HCT116 (cell line): ENCODE data around the gene GLCE. TPM values are rescaled to one million over a fixed set of nuclear protein-coding genes. Genes with fewer than 3 reads are reported as not detected.

Source experiments
- ATAC-seq: fragments of 200-7000 bp; cut with Tn5 transposase; 2 replicates; pipeline ENCODE4 v1.9.1; 2020; ENCODE audit warnings: mild to moderate bottlenecking, moderate library complexity
- BruUV-seq: library from RNA; stranded (reverse); fragments of 400-500 nt; replicated peaks from 2 replicates; lab custom pipeline; 2021; lab: Mats Ljungman, UMichigan
- CTCF ChIA-PET: fragments of 300-600 bp; sonication (Branson Sonifier 250); formaldehyde crosslinking; loops from one replicate; lab custom pipeline; 2021; ENCODE audit warnings: antibody characterized with exemption; lab: Charles Lee
- POLR2A ChIA-PET: fragments of 300-600, 350-600 bp; sonication (Branson Sonifier 250); formaldehyde crosslinking; loops from one replicate; lab custom pipeline; 2021; ENCODE audit warnings: antibody characterized with exemption; lab: Charles Lee
- RAD21 ChIA-PET, 2 experiments: fragments of 300-600 bp; sonication (Branson Sonifier 250); formaldehyde crosslinking; loops; one replicate each; lab custom pipeline; 2023; ENCODE audit warnings: low total read pairs in 2 of 2; ENCODE audit not compliant: uncharacterized antibody in 2 of 2, unreplicated experiment in 2 of 2, low non-redundant PET in 1 of 2; lab: Charles Lee
- DNase-seq: peaks from one replicate; pipeline ENCODE4 v3.0.0-alpha.2; 2010; ENCODE audit warnings: low read depth, low spot score
- H2AFZ ChIP-seq: fragments of 200-600 bp; shearing (Covaris generic), sonication (generic); 2 replicates; pipeline ENCODE4 v1.6.1; 2017; ENCODE audit warnings: low read depth, mixed run types, mixed read lengths, antibody characterized with exemption, low read length; ENCODE audit not compliant: poor library complexity, severe bottlenecking
- H3K27ac ChIP-seq: 2 replicates; pipeline ENCODE4 v1.5.1; 2012; ENCODE audit warnings: low read depth, low read length
- H3K27me3 ChIP-seq: fragments of 200-600 bp; sonication (generic); 2 replicates; pipeline ENCODE4 v1.6.1; 2016; ENCODE audit warnings: mixed run types, low read length, mixed read lengths; ENCODE audit not compliant: insufficient read depth
- H3K36me3 ChIP-seq, 2 experiments: fragments of 200-500 bp in 1 of 2; fragments of 200-600 bp in 1 of 2; sonication (Bioruptor generic) in 1 of 2; sonication (generic) in 1 of 2; 2 replicates each; pipeline versions ENCODE4 v1.5.1 to v1.6.1; 2014 to 2016; ENCODE audit warnings: low read length in 2 of 2, inconsistent platforms in 1 of 2, mixed read lengths in 1 of 2, mixed run types in 1 of 2; ENCODE audit not compliant: insufficient read depth in 2 of 2, control insufficient read depth in 1 of 2
- H3K4me1 ChIP-seq, 2 experiments: fragments of 200-600 bp in 1 of 2; sonication (generic) in 1 of 2; 2 replicates each; pipeline versions ENCODE4 v1.5.1 to v1.6.1; 2012 to 2017; ENCODE audit warnings: low read length in 2 of 2, inconsistent platforms in 1 of 2, mild to moderate bottlenecking in 1 of 2, mixed read lengths in 1 of 2, mixed run types in 1 of 2, moderate library complexity in 1 of 2; ENCODE audit not compliant: insufficient read depth in 2 of 2, control insufficient read depth in 1 of 2
- H3K4me2 ChIP-seq: fragments of 200-600 bp; sonication (generic); 2 replicates; pipeline ENCODE4 v1.6.1; 2017; ENCODE audit warnings: mixed run types, low read length, mixed read lengths
- H3K4me3 ChIP-seq, 2 experiments: fragments of 200-600 bp in 1 of 2; sonication (generic) in 1 of 2; replicated peaks in 1 of 2; 2 replicates each; pipeline ENCODE4 v1.5.1; 2011 to 2016; ENCODE audit warnings: low read length in 2 of 2, control low read depth in 1 of 2, low read depth in 1 of 2, mild to moderate bottlenecking in 1 of 2, mixed read lengths in 1 of 2, mixed run types in 1 of 2
- H3K79me2 ChIP-seq: fragments of 200-600 bp; sonication (generic); 2 replicates; pipeline ENCODE4 v1.6.1; 2017; ENCODE audit warnings: mild to moderate bottlenecking, mixed run types, low read length, moderate library complexity, mixed read lengths; ENCODE audit not compliant: insufficient read depth
- H3K9ac ChIP-seq: fragments of 200-600 bp; sonication (generic); 2 replicates; pipeline ENCODE4 v1.6.1; 2016; ENCODE audit warnings: low read length, mixed read lengths
- H3K9me2 ChIP-seq: fragments of 200-600 bp; sonication (generic), shearing (Covaris generic); 2 replicates; pipeline ENCODE4 v1.6.1; 2017; ENCODE audit warnings: mixed run types, mild to moderate bottlenecking, moderate library complexity; ENCODE audit not compliant: insufficient read depth
- H3K9me3 ChIP-seq, 2 experiments: fragments of 200-500 bp in 1 of 2; fragments of 200-600 bp in 1 of 2; sonication (Bioruptor generic) in 1 of 2; sonication (generic) in 1 of 2; 2 replicates each; pipeline ENCODE4 v1.6.1; 2014 to 2017; ENCODE audit warnings: low read length in 2 of 2, mixed read lengths in 2 of 2, inconsistent platforms in 1 of 2, low read depth in 1 of 2, mild to moderate bottlenecking in 1 of 2, mixed run types in 1 of 2, moderate library complexity in 1 of 2; ENCODE audit not compliant: control insufficient read depth in 1 of 2, insufficient read depth in 1 of 2
- H4K20me1 ChIP-seq: fragments of 200-600 bp; sonication (generic), shearing (Covaris generic); 2 replicates; pipeline ENCODE4 v1.6.1; 2017; ENCODE audit warnings: mixed run types, mild to moderate bottlenecking, moderate library complexity; ENCODE audit not compliant: insufficient read depth
- ATF3 ChIP-seq: IDR thresholded peaks from 2 replicates; pipeline ENCODE4 v1.6.1; 2012
- CBX3 ChIP-seq: IDR thresholded peaks from 2 replicates; pipeline ENCODE4 v1.6.1; 2012; ENCODE audit warnings: low read depth
- CEBPB ChIP-seq: IDR thresholded peaks from 2 replicates; pipeline ENCODE4 v1.6.1; 2012; ENCODE audit warnings: low read depth
- CTCF ChIP-seq, 3 experiments: fragments of 200-600 bp in 1 of 3; sonication (generic) in 1 of 3; IDR thresholded peaks in 2 of 3; conservative IDR thresholded peaks in 1 of 3; 2 replicates each; pipeline ENCODE4 v1.5.1; 2012 to 2017; ENCODE audit warnings: low read depth in 2 of 3, low read length in 2 of 3, antibody characterized with exemption in 1 of 3, borderline replicate concordance in 1 of 3, control low read depth in 1 of 3, mild to moderate bottlenecking in 1 of 3, mixed read lengths in 1 of 3, mixed run types in 1 of 3, moderate library complexity in 1 of 3; ENCODE audit not compliant: insufficient read depth in 1 of 3
- EZH2 ChIP-seq: fragments of 200-600 bp; sonication (generic); IDR thresholded peaks from 2 replicates; pipeline ENCODE4 v1.6.1; 2017; ENCODE audit warnings: antibody characterized with exemption, mixed run types
- POLR2A ChIP-seq: IDR thresholded peaks from 2 replicates; pipeline ENCODE4 v1.7.0; 2011; ENCODE audit warnings: borderline replicate concordance; ENCODE audit not compliant: insufficient read depth, insufficient read length; ENCODE audit errors: extremely low read depth
- POLR2AphosphoS5 ChIP-seq: IDR thresholded peaks from 2 replicates; pipeline ENCODE4 v1.6.1; 2011; ENCODE audit warnings: mild to moderate bottlenecking, low read depth, low read length, moderate library complexity
- REST ChIP-seq: IDR thresholded peaks from 2 replicates; pipeline ENCODE4 v1.6.1; 2012; ENCODE audit warnings: low read depth
- intact Hi-C: fragments of 100-400 bp; cut with micrococcal nuclease; formaldehyde crosslinking; loops from 2 replicates; pipeline ENCODE4 v1.10.0; 2022
- total RNA-seq: library from RNA; stranded (reverse); gene quantifications from one replicate; pipeline ENCODE4 v1.2.1, GENCODE V29; 2021; ENCODE audit not compliant: unreplicated experiment

Gene GLCE
- total RNA-seq, 1 experiment from 2014 or later, result 22.2 TPM

GRCh38 chr15:69308949-69309348 lies 148.5 kb downstream of the GLCE start:
- peaks cover 50% of the 10 kb centered on the region for H3K79me2 ChIP-seq
- intact Hi-C loops, result no loop called here
- no peak overlapping the region for H3K4me3 ChIP-seq
- H3K27ac ChIP-seq, result no peak overlapping the region
- H3K27me3 ChIP-seq, result no peaks in the 10 kb centered on the region
- no peak overlapping the region for H3K9ac ChIP-seq
- H3K36me3 ChIP-seq, result peaks cover 0 to 6% of the 10 kb centered on the region in 2 experiments; a peak in 1 of 4 replicates
- H3K9me2 ChIP-seq, result no peaks in the 10 kb centered on the region
- no peak overlapping the region for H3K4me2 ChIP-seq
- POLR2A ChIA-PET, result no interaction called here
- no TSS peak for BruUV-seq
- H2AFZ ChIP-seq, result no peak overlapping the region
- H4K20me1 ChIP-seq, result no peaks in the 10 kb centered on the region
- no peak for DNase-seq
- peaks cover 20 to 46% of the 10 kb centered on the region in 2 experiments for H3K4me1 ChIP-seq
- no peak for ATAC-seq
- RAD21 ChIA-PET, result no interaction called here
- TF ChIP-seq POLR2A (no peak), REST (no peak), CTCF (IDR thresholded peaks at IDR 0.05 in 2 of 3, conservative IDR thresholded peaks at IDR 0.05 in 1 of 3; ENCODE audit: borderline replicate concordance in 1 of 3, insufficient read depth in 1 of 3, low read depth in 2 of 3, low read length in 2 of 3) (no peak), ATF3 (no peak), POLR2AphosphoS5 (no peak), CEBPB (no peak), CBX3 (no peak), EZH2 (no peak)
- CTCF ChIA-PET, result interaction anchor here (1.0 kb wide), 1 partner anchor 85 kb away, joined by 3 read pairs; no protein-coding TSS in a partner anchor
- H3K9me3 ChIP-seq, result no peaks in the 10 kb centered on the region
